Measurements from ENCODE around the gene CLEC2D.

- TF ChIP-seq POLR2AphosphoS5 (IDR thresholded peaks at IDR 0.05) (no peak), POLR2A (IDR thresholded peaks at IDR 0.05) (no peak)
Measured at GRCh38 chr12:9660046-9660445, 9.5 kb upstream of the CLEC2D start.

All from breast epithelium (tissue), 3 donors.